CD4-positive, alpha-beta T cell (primary cell): ENCODE results near the gene CDK11B. TPM values are rescaled to one million over a fixed set of nuclear protein-coding genes. Genes with fewer than 3 reads are reported as not detected.

Source experiments
- ATAC-seq: fragments of 200-7000 bp; cut with Tn5 transposase; one replicate; pipeline ENCODE4 v1.10.0; 2022; ENCODE audit warnings: mild to moderate bottlenecking; ENCODE audit not compliant: poor library complexity
- CTCF ChIA-PET: fragments of 350-600 bp; sonication (Branson Sonifier 250); formaldehyde crosslinking; loops from one replicate; lab custom pipeline; 2021; ENCODE audit warnings: antibody characterized with exemption, inconsistent platforms; lab: Charles Lee
- POLR2A ChIA-PET: fragments of 350-600 bp; sonication (Branson Sonifier 250); formaldehyde crosslinking; loops from one replicate; lab custom pipeline; 2021; ENCODE audit warnings: antibody characterized with exemption, inconsistent platforms; lab: Charles Lee
- DNase-seq, 14 experiments: peaks; one replicate each; pipeline ENCODE4 v3.0.0-alpha.2; 2013 to 2020; ENCODE audit warnings: mixed read lengths in 2 of 14
- H3K27ac ChIP-seq, 2 donors: one replicate each; pipeline versions ENCODE4 v1.5.1 to v1.7.0; 2013; ENCODE audit warnings: low read length in 2 of 2, low read depth in 1 of 2, mild to moderate bottlenecking in 1 of 2
- H3K27me3 ChIP-seq, 2 experiments: 1 replicate in 1 of 2; 2 replicates in 1 of 2; pipeline versions ENCODE4 v1.6.1 to v1.7.0; 2013; ENCODE audit warnings: low read length in 2 of 2, control low read depth in 1 of 2, mild to moderate bottlenecking in 1 of 2, moderate library complexity in 1 of 2; ENCODE audit not compliant: insufficient read depth in 2 of 2, control insufficient read depth in 1 of 2
- H3K36me3 ChIP-seq: one replicate; pipeline ENCODE4 v1.6.1; 2013; ENCODE audit warnings: low read length, control low read depth; ENCODE audit not compliant: insufficient read depth
- H3K4me1 ChIP-seq: one replicate; pipeline ENCODE4 v1.6.1; 2013; ENCODE audit warnings: low read length, control low read depth; ENCODE audit not compliant: insufficient read depth
- H3K4me3 ChIP-seq: one replicate; pipeline ENCODE4 v1.5.1; 2013; ENCODE audit warnings: mild to moderate bottlenecking, low read length, moderate library complexity
- H3K9me3 ChIP-seq, 2 experiments: 1 replicate in 1 of 2; 2 replicates in 1 of 2; pipeline versions ENCODE4 v1.6.1 to v1.7.0; 2013; ENCODE audit warnings: low read length in 2 of 2, mild to moderate bottlenecking in 2 of 2, control low read depth in 1 of 2, moderate library complexity in 1 of 2; ENCODE audit not compliant: control insufficient read depth in 1 of 2, insufficient read depth in 1 of 2
- H3K27ac Mint-ChIP-seq: one replicate; pipeline ENCODE4 v1.8.0; 2020; ENCODE audit warnings: mixed read lengths
- H3K27me3 Mint-ChIP-seq: one replicate; pipeline ENCODE4 v1.8.0; 2021; ENCODE audit warnings: mixed read lengths
- H3K36me3 Mint-ChIP-seq: one replicate; pipeline ENCODE4 v1.8.0; 2021; ENCODE audit warnings: low read depth, mixed read lengths
- H3K4me1 Mint-ChIP-seq: one replicate; pipeline ENCODE4 v1.8.0; 2021; ENCODE audit warnings: low read depth, mixed read lengths
- H3K4me3 Mint-ChIP-seq: one replicate; pipeline ENCODE4 v1.8.0; 2020; ENCODE audit warnings: mild to moderate bottlenecking, mixed read lengths
- H3K9me3 Mint-ChIP-seq: one replicate; pipeline ENCODE4 v1.8.0; 2020; ENCODE audit warnings: mixed read lengths
- intact Hi-C, 2 experiments: fragments of 100-400 bp; cut with DNase I in 1 of 2; cut with micrococcal nuclease in 1 of 2; formaldehyde crosslinking; loops; one replicate each; pipeline versions ENCODE4 v1.15.1 to v1.9.0; 2023 to 2025; cut with DNase I, micrococcal nuclease
- total RNA-seq, 174 experiments: library from RNA in 2 of 174; stranded (reverse) in 2 of 174; gene quantifications; one replicate each; pipeline ENCODE4 v1.2.3 and lab custom pipeline; 2021 to 2026
- TF ChIP-seq, protein P1 (sequence below): fragments of 200-600 bp; IDR thresholded peaks from one replicate; pipeline ENCODE4 v1.8.0; 2022; ENCODE audit warnings: antibody characterized with exemption, mild to moderate bottlenecking

CDK11B gene
- total RNA-seq, 2 experiments from 2014 or later = 49.8 to 52.0 TPM

DNA sequence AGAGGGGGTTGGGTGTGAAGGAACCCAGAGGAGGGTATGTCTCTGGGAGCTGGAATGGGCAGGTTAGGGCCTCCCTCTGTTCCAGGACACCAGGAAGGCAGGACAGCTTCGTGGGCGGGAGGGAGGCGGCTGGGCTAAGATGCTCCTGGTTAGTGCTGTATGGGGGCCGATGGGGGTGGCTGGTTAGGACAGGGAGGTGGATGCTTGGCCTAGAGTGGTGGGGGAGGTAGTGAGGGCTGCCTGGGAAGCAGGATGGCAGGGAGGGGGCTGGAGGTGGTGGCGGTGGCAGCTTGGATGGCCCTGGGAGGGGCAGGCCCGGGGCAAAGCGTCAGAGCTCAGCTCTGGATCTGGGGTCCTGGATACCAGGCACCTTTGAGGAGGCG, 33.0 kb downstream of the CDK11B start:
- Mint-ChIP-seq H3K27ac (no peak overlapping the region), H3K36me3 (peaks cover 3% of the 10 kb centered on the region), H3K27me3 (peaks cover 5% of the 10 kb centered on the region), H3K4me3 (no peak overlapping the region), H3K4me1 (peaks cover 9% of the 10 kb centered on the region), H3K9me3 (no peaks in the 10 kb centered on the region)
- TF ChIP-seq, protein P1, sequence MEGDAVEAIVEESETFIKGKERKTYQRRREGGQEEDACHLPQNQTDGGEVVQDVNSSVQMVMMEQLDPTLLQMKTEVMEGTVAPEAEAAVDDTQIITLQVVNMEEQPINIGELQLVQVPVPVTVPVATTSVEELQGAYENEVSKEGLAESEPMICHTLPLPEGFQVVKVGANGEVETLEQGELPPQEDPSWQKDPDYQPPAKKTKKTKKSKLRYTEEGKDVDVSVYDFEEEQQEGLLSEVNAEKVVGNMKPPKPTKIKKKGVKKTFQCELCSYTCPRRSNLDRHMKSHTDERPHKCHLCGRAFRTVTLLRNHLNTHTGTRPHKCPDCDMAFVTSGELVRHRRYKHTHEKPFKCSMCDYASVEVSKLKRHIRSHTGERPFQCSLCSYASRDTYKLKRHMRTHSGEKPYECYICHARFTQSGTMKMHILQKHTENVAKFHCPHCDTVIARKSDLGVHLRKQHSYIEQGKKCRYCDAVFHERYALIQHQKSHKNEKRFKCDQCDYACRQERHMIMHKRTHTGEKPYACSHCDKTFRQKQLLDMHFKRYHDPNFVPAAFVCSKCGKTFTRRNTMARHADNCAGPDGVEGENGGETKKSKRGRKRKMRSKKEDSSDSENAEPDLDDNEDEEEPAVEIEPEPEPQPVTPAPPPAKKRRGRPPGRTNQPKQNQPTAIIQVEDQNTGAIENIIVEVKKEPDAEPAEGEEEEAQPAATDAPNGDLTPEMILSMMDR = no peak
- DNase-seq = peak in 1 of 14 experiments; percentile 29
- no peaks in the 10 kb centered on the region for H3K27me3 ChIP-seq
- no peaks in the 10 kb centered on the region for H3K36me3 ChIP-seq
- no peak overlapping the region for H3K4me3 ChIP-seq
- ChIA-PET CTCF (no interaction called here), POLR2A (interaction anchor here (3.1 kb wide), 1 partner anchor 10 kb away, joined by 12 read pairs; the partner anchor contains the start of gene MIB2)
- H3K4me1 ChIP-seq = peaks cover 24% of the 10 kb centered on the region
- ATAC-seq = no peak
- no peaks in the 10 kb centered on the region for H3K9me3 ChIP-seq
- intact Hi-C loops = no loop called here
- H3K27ac ChIP-seq = no peak overlapping the region

DNA sequence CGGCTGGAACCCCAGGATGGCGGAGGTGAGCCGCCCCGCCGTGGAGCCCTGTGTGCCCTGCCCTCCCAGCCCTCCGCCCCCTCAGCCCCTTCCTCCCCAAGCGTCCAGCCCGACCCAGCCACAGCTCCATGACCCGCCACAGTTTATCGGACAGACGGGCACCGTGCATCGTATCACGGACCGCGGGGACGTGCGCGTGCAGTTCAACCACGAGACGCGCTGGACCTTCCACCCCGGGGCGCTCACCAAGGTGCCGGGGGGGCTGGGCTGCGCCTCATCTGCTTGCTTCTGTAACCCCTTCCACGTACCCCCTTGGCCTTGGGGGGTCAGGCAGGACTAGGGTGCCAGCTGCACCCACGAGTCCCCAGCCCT, 33.4 kb downstream of the CDK11B start:
- ATAC-seq (no peak), DNase-seq (peak in 1 of 14 experiments; percentile 31)
- no peak overlapping the region for H3K27ac ChIP-seq
- no peak overlapping the region for H3K4me3 Mint-ChIP-seq
- no peaks in the 10 kb centered on the region for H3K27me3 ChIP-seq
- no peak overlapping the region for H3K27ac Mint-ChIP-seq
- no peaks in the 10 kb centered on the region for H3K36me3 ChIP-seq
- ChIA-PET CTCF (no interaction called here), POLR2A (interaction anchor here (3.1 kb wide), 1 partner anchor 10 kb away, joined by 12 read pairs; the partner anchor contains the start of gene MIB2)
- H3K36me3 Mint-ChIP-seq = peaks cover 3% of the 10 kb centered on the region
- H3K4me3 ChIP-seq = no peak overlapping the region
- H3K27me3 Mint-ChIP-seq = peaks cover 4% of the 10 kb centered on the region
- peaks cover 8% of the 10 kb centered on the region for H3K4me1 Mint-ChIP-seq
- TF ChIP-seq, protein P1 = no peak
- no peaks in the 10 kb centered on the region for H3K9me3 Mint-ChIP-seq
- intact Hi-C loops = no loop called here
- peaks cover 19% of the 10 kb centered on the region for H3K4me1 ChIP-seq
- no peaks in the 10 kb centered on the region for H3K9me3 ChIP-seq

DNA sequence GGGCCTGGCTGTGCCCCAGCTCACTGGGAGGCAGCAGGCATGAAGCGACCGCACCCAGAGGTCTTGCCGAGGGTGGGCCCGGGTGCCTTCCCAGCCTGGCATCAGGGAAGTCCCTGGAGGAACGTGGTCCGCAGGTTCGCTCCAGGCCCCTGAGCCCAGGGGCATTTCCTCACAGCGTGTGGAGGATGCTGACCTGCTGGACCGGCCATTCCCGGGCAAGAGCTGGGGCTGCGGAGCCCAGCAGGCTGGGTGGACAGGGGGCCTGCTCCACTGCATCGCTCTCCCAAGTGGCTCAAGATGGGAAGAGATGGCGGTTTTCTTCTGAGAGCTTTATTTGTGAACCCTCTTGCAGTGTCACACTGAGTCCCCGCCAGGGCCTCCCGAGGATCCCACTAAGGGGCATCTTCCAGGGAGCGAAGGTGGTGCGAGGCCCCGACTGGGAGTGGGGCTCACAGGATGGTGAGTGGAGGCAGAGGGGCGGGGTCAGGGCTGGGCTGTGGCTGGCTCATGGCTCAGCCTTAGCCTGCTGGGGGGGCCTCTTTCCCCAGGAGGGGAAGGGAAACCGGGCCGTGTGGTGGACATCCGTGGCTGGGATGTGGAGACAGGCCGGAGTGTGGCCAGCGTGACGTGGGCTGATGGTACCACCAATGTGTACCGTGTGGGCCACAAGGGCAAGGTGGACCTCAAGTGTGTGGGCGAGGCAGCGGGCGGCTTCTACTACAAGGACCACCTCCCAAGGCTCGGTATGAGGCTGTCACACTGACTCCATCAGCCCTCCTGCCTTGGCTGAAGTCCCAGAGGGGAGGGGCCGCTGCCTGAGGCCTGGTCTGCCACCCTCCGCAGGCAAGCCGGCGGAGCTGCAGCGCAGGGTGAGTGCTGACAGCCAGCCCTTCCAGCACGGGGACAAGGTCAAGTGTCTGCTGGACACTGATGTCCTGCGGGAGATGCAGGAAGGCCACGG, 34.1 kb downstream of the CDK11B start:
- Mint-ChIP-seq H3K27me3 (no peaks in the 10 kb centered on the region), H3K4me1 (peaks cover 1% of the 10 kb centered on the region), H3K9me3 (no peaks in the 10 kb centered on the region), H3K36me3 (no peaks in the 10 kb centered on the region), H3K27ac (no peak overlapping the region), H3K4me3 (no peak overlapping the region)
- peak in 1 of 14 experiments; percentile 40 for DNase-seq
- no peak overlapping the region for H3K27ac ChIP-seq
- no peaks in the 10 kb centered on the region for H3K36me3 ChIP-seq
- ATAC-seq = no peak
- intact Hi-C loops = no loop called here
- H3K4me1 ChIP-seq = peaks cover 15% of the 10 kb centered on the region
- H3K4me3 ChIP-seq = no peak overlapping the region
- POLR2A ChIA-PET = interaction anchor here (3.1 kb wide), 1 partner anchor 9 kb away, joined by 12 read pairs; the partner anchor contains the start of gene MIB2
- TF ChIP-seq, protein P1 = no peak
- no peaks in the 10 kb centered on the region for H3K27me3 ChIP-seq
- H3K9me3 ChIP-seq = no peaks in the 10 kb centered on the region
- CTCF ChIA-PET = no interaction called here
